SK-N-SH treated with all-trans-retinoic acid at 6 μM for 48 hours (cell line): ENCODE results near the gene OSBPL5.

Experiments
- ATAC-seq: fragments of 200-7000 bp; cut with Tn5 transposase; 3 replicates; pipeline ENCODE4 v1.9.1; 2020; ENCODE audit warnings: mild to moderate bottlenecking, moderate library complexity
- ARNTL ChIP-seq: fragments of 450-650 bp; formaldehyde crosslinking; IDR thresholded peaks from 2 replicates; pipeline ENCODE4 v1.5.0; 2020; ENCODE audit warnings: low read depth, mild to moderate bottlenecking, moderate library complexity, borderline replicate concordance
- BACH2 ChIP-seq: fragments of 250-450 bp; sonication (Bioruptor Pico); IDR thresholded peaks from 2 replicates; pipeline ENCODE4 v1.9.0; 2021; ENCODE audit warnings: mild to moderate bottlenecking, borderline replicate concordance
- GLIS3 ChIP-seq: fragments of 250-450 bp; sonication (Bioruptor Pico); IDR thresholded peaks from 2 replicates; pipeline ENCODE4 v1.5.0; 2020; ENCODE audit warnings: mild to moderate bottlenecking, moderate library complexity
- ISL1 ChIP-seq: fragments of 250-450 bp; sonication (Bioruptor Pico); IDR thresholded peaks from 2 replicates; pipeline ENCODE4 v2.1.2; 2022; ENCODE audit warnings: mild to moderate bottlenecking, moderate library complexity
- OSR1 ChIP-seq: fragments of 250-450 bp; sonication (Bioruptor Pico); IDR thresholded peaks from 2 replicates; pipeline ENCODE4 v1.8.0; 2022; ENCODE audit warnings: moderate library complexity, mild to moderate bottlenecking, inconsistent platforms
- RARB ChIP-seq: fragments of 250-450 bp; sonication (Bioruptor Pico); IDR thresholded peaks from 2 replicates; pipeline ENCODE4 v1.8.0; 2021; ENCODE audit warnings: mild to moderate bottlenecking, moderate library complexity
- SNAI2 ChIP-seq: fragments of 250-450 bp; sonication (Bioruptor Pico); IDR thresholded peaks from 2 replicates; pipeline ENCODE4 v1.5.0; 2020; ENCODE audit warnings: mild to moderate bottlenecking, moderate library complexity
- TCF4 ChIP-seq: fragments of 250-450 bp; sonication (Bioruptor Pico); IDR thresholded peaks from 2 replicates; pipeline ENCODE4 v1.8.0; 2021; ENCODE audit warnings: mild to moderate bottlenecking, moderate library complexity, borderline replicate concordance
- TOX ChIP-seq: fragments of 250-450 bp; sonication (Bioruptor Pico); IDR thresholded peaks from 2 replicates; pipeline ENCODE4 v1.8.0; 2021; ENCODE audit warnings: mild to moderate bottlenecking, moderate library complexity, borderline replicate concordance
- ZC3H10 ChIP-seq: fragments of 250-450 bp; sonication (Bioruptor Pico); IDR thresholded peaks from 2 replicates; pipeline ENCODE4 v1.5.1; 2021; ENCODE audit warnings: mild to moderate bottlenecking, moderate library complexity
- ZFP3 ChIP-seq: fragments of 250-450 bp; sonication (Bioruptor Pico); IDR thresholded peaks from 2 replicates; pipeline ENCODE4 v1.5.0; 2020; ENCODE audit warnings: mild to moderate bottlenecking, moderate library complexity
- ZFP30 ChIP-seq: fragments of 450-650 bp; formaldehyde crosslinking; IDR thresholded peaks from 2 replicates; pipeline ENCODE4 v1.5.0; 2022; ENCODE audit warnings: mild to moderate bottlenecking, moderate library complexity
- ZNF565 ChIP-seq: fragments of 450-650 bp; formaldehyde crosslinking; conservative IDR thresholded peaks from 2 replicates; pipeline ENCODE4 v1.5.0; 2020; ENCODE audit warnings: low read depth, mild to moderate bottlenecking, moderate library complexity
- ZNF70 ChIP-seq: fragments of 450-650 bp; formaldehyde crosslinking; IDR thresholded peaks from 2 replicates; pipeline ENCODE4 v1.5.0; 2020; ENCODE audit warnings: mild to moderate bottlenecking, moderate library complexity
- ZNF8 ChIP-seq: fragments of 450-650 bp; formaldehyde crosslinking; IDR thresholded peaks from 2 replicates; pipeline ENCODE4 v1.5.0; 2020; ENCODE audit warnings: mild to moderate bottlenecking, moderate library complexity
- TF ChIP-seq, protein P1 (sequence below): fragments of 250-450 bp; sonication (Bioruptor Pico); IDR thresholded peaks from 2 replicates; pipeline ENCODE4 v1.5.1; 2020; ENCODE audit warnings: low read depth, mild to moderate bottlenecking, moderate library complexity
- TF ChIP-seq, protein P2 (sequence below): fragments of 250-450 bp; sonication (Bioruptor Pico); IDR thresholded peaks from 2 replicates; pipeline ENCODE4 v1.5.0; 2020; ENCODE audit warnings: mild to moderate bottlenecking, moderate library complexity
- TF ChIP-seq, protein P3 (sequence below): fragments of 250-450 bp; sonication (Bioruptor Pico); IDR thresholded peaks from 2 replicates; pipeline ENCODE4 v1.8.0; 2021; ENCODE audit warnings: low read depth, mild to moderate bottlenecking, moderate library complexity, borderline replicate concordance
- TF ChIP-seq, protein P4 (sequence below): fragments of 250-450 bp; sonication (Bioruptor Pico); IDR thresholded peaks from 2 replicates; pipeline ENCODE4 v1.5.1; 2021; ENCODE audit warnings: mild to moderate bottlenecking, moderate library complexity
- TF ChIP-seq, protein P5 (sequence below): fragments of 250-450 bp; sonication (Bioruptor Pico); IDR thresholded peaks from 2 replicates; pipeline ENCODE4 v1.8.0; 2020; ENCODE audit warnings: mild to moderate bottlenecking, moderate library complexity, borderline replicate concordance

OSBPL5 gene

DNA sequence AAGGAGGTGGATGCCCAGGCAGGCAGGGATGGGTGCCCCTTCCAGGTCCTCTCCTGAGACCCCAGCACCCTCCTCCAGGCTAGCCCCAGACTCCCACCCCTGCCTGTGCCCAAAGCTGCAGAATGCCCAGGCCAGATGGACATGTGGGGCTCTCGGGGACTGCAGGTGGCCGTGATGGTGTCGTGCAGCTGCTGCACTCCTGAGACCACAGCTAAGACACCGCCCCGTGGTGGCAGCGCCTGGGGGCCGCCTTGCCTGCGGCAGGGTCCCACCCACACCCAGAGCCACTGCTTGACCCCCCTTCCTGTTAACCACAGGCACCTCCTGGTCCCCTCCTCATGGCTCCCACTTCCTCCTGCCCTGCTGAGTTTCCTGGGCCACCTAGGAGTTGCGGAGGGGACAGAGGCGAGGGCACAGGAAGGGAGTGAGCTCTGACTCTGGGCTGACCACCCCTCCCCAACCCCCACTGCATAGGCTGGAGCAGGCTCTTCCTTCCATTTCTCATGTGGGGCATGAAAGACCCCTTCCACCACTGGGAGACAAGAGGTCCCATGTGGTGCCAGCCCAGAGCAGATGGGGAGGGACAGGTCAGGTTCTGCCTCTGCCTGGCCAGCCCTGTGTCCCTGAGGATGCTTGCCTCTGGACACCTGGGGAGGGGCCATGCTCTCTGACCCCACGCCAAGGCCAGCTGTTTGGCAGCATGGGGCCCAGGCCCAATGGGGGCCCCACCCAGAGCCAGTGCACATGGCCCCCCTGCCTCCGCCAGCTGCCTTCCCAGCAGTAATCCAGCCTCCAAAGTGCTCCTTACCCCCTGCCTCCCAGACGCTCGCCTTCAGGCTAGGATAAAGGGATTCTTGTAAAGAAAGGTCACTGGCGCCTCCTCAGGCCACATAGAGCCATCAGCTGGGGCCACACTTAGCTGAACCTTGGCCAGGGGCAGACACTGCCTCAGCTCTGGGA, 29.3 kb downstream of the OSBPL5 start:
- TF ChIP-seq, protein P1, sequence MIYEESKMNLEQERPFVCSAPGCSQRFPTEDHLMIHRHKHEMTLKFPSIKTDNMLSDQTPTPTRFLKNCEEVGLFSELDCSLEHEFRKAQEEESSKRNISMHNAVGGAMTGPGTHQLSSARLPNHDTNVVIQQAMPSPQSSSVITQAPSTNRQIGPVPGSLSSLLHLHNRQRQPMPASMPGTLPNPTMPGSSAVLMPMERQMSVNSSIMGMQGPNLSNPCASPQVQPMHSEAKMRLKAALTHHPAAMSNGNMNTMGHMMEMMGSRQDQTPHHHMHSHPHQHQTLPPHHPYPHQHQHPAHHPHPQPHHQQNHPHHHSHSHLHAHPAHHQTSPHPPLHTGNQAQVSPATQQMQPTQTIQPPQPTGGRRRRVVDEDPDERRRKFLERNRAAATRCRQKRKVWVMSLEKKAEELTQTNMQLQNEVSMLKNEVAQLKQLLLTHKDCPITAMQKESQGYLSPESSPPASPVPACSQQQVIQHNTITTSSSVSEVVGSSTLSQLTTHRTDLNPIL (CRISPR knock-in tag) = no peak
- TF ChIP-seq, protein P2, sequence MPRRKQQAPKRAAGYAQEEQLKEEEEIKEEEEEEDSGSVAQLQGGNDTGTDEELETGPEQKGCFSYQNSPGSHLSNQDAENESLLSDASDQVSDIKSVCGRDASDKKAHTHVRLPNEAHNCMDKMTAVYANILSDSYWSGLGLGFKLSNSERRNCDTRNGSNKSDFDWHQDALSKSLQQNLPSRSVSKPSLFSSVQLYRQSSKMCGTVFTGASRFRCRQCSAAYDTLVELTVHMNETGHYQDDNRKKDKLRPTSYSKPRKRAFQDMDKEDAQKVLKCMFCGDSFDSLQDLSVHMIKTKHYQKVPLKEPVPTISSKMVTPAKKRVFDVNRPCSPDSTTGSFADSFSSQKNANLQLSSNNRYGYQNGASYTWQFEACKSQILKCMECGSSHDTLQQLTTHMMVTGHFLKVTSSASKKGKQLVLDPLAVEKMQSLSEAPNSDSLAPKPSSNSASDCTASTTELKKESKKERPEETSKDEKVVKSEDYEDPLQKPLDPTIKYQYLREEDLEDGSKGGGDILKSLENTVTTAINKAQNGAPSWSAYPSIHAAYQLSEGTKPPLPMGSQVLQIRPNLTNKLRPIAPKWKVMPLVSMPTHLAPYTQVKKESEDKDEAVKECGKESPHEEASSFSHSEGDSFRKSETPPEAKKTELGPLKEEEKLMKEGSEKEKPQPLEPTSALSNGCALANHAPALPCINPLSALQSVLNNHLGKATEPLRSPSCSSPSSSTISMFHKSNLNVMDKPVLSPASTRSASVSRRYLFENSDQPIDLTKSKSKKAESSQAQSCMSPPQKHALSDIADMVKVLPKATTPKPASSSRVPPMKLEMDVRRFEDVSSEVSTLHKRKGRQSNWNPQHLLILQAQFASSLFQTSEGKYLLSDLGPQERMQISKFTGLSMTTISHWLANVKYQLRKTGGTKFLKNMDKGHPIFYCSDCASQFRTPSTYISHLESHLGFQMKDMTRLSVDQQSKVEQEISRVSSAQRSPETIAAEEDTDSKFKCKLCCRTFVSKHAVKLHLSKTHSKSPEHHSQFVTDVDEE = no peak
- TF ChIP-seq ARNTL (CRISPR knock-in tag) (no peak), ZFP30 (CRISPR knock-in tag) (no peak), ZC3H10 (CRISPR knock-in tag) (no peak), BACH2 (CRISPR knock-in tag) (no peak), RARB (CRISPR knock-in tag) (no peak), ZFP3 (CRISPR knock-in tag) (no peak), ZNF565 (CRISPR knock-in tag) (no peak), GLIS3 (CRISPR knock-in tag) (no peak), ZNF70 (CRISPR knock-in tag) (no peak), ISL1 (CRISPR knock-in tag) (no peak), ZNF8 (CRISPR knock-in tag) (no peak), TCF4 (CRISPR knock-in tag) (no peak), TOX (no peak)
- TF ChIP-seq, protein P3, sequence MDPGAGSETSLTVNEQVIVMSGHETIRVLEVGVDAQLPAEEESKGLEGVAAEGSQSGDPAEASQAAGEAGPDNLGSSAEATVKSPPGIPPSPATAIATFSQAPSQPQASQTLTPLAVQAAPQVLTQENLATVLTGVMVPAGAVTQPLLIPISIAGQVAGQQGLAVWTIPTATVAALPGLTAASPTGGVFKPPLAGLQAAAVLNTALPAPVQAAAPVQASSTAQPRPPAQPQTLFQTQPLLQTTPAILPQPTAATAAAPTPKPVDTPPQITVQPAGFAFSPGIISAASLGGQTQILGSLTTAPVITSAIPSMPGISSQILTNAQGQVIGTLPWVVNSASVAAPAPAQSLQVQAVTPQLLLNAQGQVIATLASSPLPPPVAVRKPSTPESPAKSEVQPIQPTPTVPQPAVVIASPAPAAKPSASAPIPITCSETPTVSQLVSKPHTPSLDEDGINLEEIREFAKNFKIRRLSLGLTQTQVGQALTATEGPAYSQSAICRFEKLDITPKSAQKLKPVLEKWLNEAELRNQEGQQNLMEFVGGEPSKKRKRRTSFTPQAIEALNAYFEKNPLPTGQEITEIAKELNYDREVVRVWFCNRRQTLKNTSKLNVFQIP (CRISPR knock-in tag) = no peak
- TF ChIP-seq, protein P4, sequence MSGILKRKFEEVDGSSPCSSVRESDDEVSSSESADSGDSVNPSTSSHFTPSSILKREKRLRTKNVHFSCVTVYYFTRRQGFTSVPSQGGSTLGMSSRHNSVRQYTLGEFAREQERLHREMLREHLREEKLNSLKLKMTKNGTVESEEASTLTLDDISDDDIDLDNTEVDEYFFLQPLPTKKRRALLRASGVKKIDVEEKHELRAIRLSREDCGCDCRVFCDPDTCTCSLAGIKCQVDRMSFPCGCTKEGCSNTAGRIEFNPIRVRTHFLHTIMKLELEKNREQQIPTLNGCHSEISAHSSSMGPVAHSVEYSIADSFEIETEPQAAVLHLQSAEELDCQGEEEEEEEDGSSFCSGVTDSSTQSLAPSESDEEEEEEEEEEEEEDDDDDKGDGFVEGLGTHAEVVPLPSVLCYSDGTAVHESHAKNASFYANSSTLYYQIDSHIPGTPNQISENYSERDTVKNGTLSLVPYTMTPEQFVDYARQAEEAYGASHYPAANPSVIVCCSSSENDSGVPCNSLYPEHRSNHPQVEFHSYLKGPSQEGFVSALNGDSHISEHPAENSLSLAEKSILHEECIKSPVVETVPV = no peak
- peak; percentile 18; the same call in 1 of the 3 replicates for ATAC-seq

DNA sequence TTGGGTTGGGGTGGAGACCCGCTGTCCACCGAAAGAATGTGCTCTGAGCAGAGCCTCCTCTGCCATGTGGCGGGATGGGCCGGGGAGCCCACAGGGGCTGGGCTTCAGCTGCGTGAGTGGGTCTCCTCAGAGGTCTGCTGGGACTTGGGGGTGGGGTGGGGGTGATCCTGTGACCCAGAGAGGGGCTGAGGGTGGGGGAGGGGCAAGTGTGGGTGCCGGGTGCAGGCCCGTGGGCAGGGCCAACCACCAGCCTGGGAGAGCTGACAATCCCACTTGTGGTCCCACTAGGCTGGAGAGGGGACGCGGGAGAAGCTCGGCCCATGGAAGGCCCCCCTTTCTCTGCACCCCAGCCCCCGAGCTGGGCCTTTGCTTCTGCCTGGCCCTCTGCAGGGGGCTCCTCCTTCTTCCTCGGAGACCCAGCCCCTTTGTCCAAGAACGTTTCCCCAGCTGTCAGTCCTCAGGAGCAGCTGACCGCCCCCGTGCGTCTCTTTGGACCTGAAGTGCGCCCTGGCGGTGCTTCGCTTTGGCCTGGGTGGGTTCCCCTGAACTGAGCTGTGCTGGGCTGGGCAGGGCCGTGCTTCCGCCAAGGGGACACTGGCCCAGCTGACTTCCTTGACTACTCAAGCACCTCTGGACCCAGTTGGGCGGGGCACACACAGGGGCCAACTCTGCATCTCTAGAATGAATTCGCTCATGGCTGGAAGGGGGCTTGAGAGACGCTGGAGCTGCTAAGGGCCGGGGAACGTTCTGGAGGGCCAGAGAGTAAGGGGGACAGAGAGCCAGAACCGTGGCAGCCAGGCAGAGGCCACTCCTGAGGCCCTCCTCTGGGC, 30.2 kb downstream of the OSBPL5 start:
- TF ChIP-seq TOX (no peak), OSR1 (CRISPR knock-in tag) (no peak), ZNF565 (CRISPR knock-in tag) (no peak), ZNF8 (CRISPR knock-in tag) (no peak), ZC3H10 (CRISPR knock-in tag) (no peak), ZFP3 (CRISPR knock-in tag) (no peak), SNAI2 (CRISPR knock-in tag) (no peak), ZNF70 (CRISPR knock-in tag) (no peak), GLIS3 (CRISPR knock-in tag) (no peak), ARNTL (CRISPR knock-in tag) (no peak)
- TF ChIP-seq, protein P5, sequence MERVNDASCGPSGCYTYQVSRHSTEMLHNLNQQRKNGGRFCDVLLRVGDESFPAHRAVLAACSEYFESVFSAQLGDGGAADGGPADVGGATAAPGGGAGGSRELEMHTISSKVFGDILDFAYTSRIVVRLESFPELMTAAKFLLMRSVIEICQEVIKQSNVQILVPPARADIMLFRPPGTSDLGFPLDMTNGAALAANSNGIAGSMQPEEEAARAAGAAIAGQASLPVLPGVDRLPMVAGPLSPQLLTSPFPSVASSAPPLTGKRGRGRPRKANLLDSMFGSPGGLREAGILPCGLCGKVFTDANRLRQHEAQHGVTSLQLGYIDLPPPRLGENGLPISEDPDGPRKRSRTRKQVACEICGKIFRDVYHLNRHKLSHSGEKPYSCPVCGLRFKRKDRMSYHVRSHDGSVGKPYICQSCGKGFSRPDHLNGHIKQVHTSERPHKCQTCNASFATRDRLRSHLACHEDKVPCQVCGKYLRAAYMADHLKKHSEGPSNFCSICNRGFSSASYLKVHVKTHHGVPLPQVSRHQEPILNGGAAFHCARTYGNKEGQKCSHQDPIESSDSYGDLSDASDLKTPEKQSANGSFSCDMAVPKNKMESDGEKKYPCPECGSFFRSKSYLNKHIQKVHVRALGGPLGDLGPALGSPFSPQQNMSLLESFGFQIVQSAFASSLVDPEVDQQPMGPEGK (CRISPR knock-in tag) = no peak
- TF ChIP-seq, protein P2 = no peak
- TF ChIP-seq, protein P3 (CRISPR knock-in tag) = no peak
- TF ChIP-seq, protein P4 = no peak
- no peak for ATAC-seq
